ENCODE results near the gene DSP. TPM values are rescaled to one million over a fixed set of nuclear protein-coding genes. Genes with fewer than 3 reads are reported as not detected.

The DSP gene
- total and polyA plus RNA-seq, 2 of the 13 experiments (the other 11 are each of a cell fraction or from before 2014, with no cell fraction given): 89.8 to 117 TPM

DNA sequence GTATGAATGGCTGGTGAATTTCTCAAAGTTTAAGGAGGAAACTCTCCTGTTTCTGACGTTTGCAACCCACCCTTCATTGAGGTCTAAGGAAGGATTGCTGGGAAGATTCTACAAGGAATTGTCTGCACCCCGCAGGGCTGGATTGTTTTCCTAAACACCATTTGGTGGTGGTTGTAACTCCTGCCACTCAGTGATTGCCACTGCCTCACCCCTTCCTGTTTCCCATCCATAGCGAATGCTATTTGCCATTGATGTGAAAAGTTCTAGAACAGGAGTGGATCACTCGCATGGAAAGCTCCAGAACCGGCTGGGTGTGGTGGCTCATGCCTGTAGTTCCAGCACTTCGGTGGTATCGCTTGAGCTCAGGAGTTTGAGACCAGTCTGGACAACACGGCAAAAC is 8.7 kb upstream of the DSP start (continued):
- TF ChIP-seq, protein P1, sequence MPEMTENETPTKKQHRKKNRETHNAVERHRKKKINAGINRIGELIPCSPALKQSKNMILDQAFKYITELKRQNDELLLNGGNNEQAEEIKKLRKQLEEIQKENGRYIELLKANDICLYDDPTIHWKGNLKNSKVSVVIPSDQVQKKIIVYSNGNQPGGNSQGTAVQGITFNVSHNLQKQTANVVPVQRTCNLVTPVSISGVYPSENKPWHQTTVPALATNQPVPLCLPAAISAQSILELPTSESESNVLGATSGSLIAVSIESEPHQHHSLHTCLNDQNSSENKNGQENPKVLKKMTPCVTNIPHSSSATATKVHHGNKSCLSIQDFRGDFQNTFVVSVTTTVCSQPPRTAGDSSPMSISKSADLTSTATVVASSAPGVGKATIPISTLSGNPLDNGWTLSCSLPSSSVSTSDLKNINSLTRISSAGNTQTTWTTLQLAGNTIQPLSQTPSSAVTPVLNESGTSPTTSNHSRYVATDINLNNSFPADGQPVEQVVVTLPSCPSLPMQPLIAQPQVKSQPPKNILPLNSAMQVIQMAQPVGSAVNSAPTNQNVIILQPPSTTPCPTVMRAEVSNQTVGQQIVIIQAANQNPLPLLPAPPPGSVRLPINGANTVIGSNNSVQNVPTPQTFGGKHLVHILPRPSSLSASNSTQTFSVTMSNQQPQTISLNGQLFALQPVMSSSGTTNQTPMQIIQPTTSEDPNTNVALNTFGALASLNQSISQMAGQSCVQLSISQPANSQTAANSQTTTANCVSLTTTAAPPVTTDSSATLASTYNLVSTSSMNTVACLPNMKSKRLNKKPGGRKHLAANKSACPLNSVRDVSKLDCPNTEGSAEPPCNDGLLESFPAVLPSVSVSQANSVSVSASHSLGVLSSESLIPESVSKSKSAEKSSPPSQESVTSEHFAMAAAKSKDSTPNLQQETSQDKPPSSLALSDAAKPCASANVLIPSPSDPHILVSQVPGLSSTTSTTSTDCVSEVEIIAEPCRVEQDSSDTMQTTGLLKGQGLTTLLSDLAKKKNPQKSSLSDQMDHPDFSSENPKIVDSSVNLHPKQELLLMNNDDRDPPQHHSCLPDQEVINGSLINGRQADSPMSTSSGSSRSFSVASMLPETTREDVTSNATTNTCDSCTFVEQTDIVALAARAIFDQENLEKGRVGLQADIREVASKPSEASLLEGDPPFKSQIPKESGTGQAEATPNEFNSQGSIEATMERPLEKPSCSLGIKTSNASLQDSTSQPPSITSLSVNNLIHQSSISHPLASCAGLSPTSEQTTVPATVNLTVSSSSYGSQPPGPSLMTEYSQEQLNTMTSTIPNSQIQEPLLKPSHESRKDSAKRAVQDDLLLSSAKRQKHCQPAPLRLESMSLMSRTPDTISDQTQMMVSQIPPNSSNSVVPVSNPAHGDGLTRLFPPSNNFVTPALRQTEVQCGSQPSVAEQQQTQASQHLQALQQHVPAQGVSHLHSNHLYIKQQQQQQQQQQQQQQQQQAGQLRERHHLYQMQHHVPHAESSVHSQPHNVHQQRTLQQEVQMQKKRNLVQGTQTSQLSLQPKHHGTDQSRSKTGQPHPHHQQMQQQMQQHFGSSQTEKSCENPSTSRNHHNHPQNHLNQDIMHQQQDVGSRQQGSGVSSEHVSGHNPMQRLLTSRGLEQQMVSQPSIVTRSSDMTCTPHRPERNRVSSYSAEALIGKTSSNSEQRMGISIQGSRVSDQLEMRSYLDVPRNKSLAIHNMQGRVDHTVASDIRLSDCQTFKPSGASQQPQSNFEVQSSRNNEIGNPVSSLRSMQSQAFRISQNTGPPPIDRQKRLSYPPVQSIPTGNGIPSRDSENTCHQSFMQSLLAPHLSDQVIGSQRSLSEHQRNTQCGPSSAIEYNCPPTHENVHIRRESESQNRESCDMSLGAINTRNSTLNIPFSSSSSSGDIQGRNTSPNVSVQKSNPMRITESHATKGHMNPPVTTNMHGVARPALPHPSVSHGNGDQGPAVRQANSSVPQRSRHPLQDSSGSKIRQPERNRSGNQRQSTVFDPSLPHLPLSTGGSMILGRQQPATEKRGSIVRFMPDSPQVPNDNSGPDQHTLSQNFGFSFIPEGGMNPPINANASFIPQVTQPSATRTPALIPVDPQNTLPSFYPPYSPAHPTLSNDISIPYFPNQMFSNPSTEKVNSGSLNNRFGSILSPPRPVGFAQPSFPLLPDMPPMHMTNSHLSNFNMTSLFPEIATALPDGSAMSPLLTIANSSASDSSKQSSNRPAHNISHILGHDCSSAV (CRISPR knock-in tag; IDR thresholded peaks at IDR 0.05; ENCODE audit: borderline replicate concordance): no peak
- TF ChIP-seq FIP1L1 (IDR thresholded peaks at IDR 0.05; ENCODE audit: borderline replicate concordance, insufficient read depth, low read depth, low read length) (no peak), ZNF703 (CRISPR knock-in tag; IDR thresholded peaks at IDR 0.05; ENCODE audit: borderline replicate concordance) (no peak)
- TF ChIP-seq, protein P2, sequence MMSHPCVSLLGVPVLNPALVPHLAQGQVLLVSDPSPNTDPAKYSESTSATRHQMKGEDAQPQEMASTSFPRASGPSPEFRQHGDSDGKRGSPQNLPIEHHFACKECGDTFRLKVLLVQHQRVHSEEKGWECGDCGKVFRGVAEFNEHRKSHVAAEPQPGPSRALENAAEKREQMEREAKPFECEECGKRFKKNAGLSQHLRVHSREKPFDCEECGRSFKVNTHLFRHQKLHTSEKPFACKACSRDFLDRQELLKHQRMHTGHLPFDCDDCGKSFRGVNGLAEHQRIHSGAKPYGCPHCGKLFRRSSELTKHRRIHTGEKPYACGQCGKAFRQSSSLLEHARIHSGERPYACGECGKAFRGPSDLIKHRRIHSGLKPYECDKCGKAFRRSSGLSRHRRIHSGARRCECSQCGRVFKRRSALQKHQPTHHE (CRISPR knock-in tag; IDR thresholded peaks at IDR 0.05; ENCODE audit: borderline replicate concordance): no peak
